IgD-negative memory B cell (primary cell): ENCODE results near the gene MTFR1L. TPM values are rescaled to one million over a fixed set of nuclear protein-coding genes. Genes with fewer than 3 reads are reported as not detected.

ENCODE experiments used
- H3K27ac Mint-ChIP-seq, 3 donors: one replicate each; pipeline ENCODE4 v1.8.0; 2020 to 2022; ENCODE audit warnings: mild to moderate bottlenecking in 3 of 3, mixed read lengths in 3 of 3, moderate library complexity in 1 of 3
- H3K27me3 Mint-ChIP-seq: one replicate; pipeline ENCODE4 v1.8.0; 2021; ENCODE audit warnings: mixed read lengths
- H3K36me3 Mint-ChIP-seq: one replicate; pipeline ENCODE4 v1.8.0; 2020; ENCODE audit warnings: mild to moderate bottlenecking, mixed read lengths
- H3K4me1 Mint-ChIP-seq, 3 donors: one replicate each; pipeline ENCODE4 v1.8.0; 2020 to 2022; ENCODE audit warnings: mixed read lengths in 3 of 3, mild to moderate bottlenecking in 1 of 3
- H3K4me3 Mint-ChIP-seq, 4 donors: one replicate each; pipeline ENCODE4 v1.8.0; 2020 to 2022; ENCODE audit warnings: mild to moderate bottlenecking in 4 of 4, mixed read lengths in 4 of 4, moderate library complexity in 3 of 4
- H3K9me3 Mint-ChIP-seq, 3 donors: one replicate each; pipeline ENCODE4 v1.8.0; 2020 to 2021; ENCODE audit warnings: mixed read lengths in 3 of 3, mild to moderate bottlenecking in 1 of 3
- polyA plus RNA-seq: library from polyadenylated mRNA; unstranded; fragments of 300-500 nt; fragmentation: Illumina TruSeq; gene quantifications from one replicate; pipeline ENCODE4 v1.2.3, GENCODE V29; 2021

The MTFR1L gene
- polyA plus RNA-seq, 1 donor from 2014 or later, result 39.6 TPM

- Mint-ChIP-seq H3K9me3 (no peaks in the 10 kb centered on the region), H3K27me3 (peaks cover 6% of the 10 kb centered on the region), H3K27ac (no peak overlapping the region), H3K36me3 (peaks cover 2% of the 10 kb centered on the region), H3K4me3 (no peak overlapping the region), H3K4me1 (peaks cover under 1 to 9% (median 7%) of the 10 kb centered on the region in 3 donors)
Observed at GRCh38 chr1:25782608-25783201, 37.0 kb upstream of the MTFR1L start.

GRCh38 chr1:25784575-25785051 lies 35.1 kb upstream of the MTFR1L start:
- Mint-ChIP-seq H3K9me3 (no peaks in the 10 kb centered on the region), H3K27me3 (peaks cover 10% of the 10 kb centered on the region), H3K4me1 (no peaks in the 10 kb centered on the region), H3K4me3 (no peak overlapping the region), H3K27ac (no peak overlapping the region), H3K36me3 (peaks cover 2% of the 10 kb centered on the region)

GRCh38 chr1:25785333-25786067 lies 34.3 kb upstream of the MTFR1L start:
- Mint-ChIP-seq H3K4me1 (no peaks in the 10 kb centered on the region), H3K27ac (peak overlapping the region in 1 of 3 donors; percentile 39), H3K4me3 (no peak overlapping the region), H3K36me3 (peaks cover 2% of the 10 kb centered on the region), H3K9me3 (no peaks in the 10 kb centered on the region), H3K27me3 (peaks cover 10% of the 10 kb centered on the region)

GRCh38 chr1:25786887-25787759 lies 32.6 kb upstream of the MTFR1L start:
- H3K36me3 Mint-ChIP-seq, result peaks cover 2% of the 10 kb centered on the region
- no peak overlapping the region for H3K4me3 Mint-ChIP-seq

GRCh38 chr1:25787760-25788166 lies 32.0 kb upstream of the MTFR1L start:
- no peak overlapping the region for H3K27ac Mint-ChIP-seq
- peaks cover 0 to 3% (median 0%) of the 10 kb centered on the region in 3 donors for H3K4me1 Mint-ChIP-seq
- no peaks in the 10 kb centered on the region for H3K9me3 Mint-ChIP-seq
- H3K36me3 Mint-ChIP-seq, result peaks cover 2% of the 10 kb centered on the region
- H3K4me3 Mint-ChIP-seq, result no peak overlapping the region
- H3K27me3 Mint-ChIP-seq, result peaks cover 7% of the 10 kb centered on the region

More at GRCh38 chr1:25786887-25787759, 32.6 kb upstream of the MTFR1L start:
- no peak overlapping the region for H3K27ac Mint-ChIP-seq
- H3K4me1 Mint-ChIP-seq, result peaks cover 0 to 2% (median 0%) of the 10 kb centered on the region in 3 donors
- H3K9me3 Mint-ChIP-seq, result no peaks in the 10 kb centered on the region
- H3K27me3 Mint-ChIP-seq, result peaks cover 8% of the 10 kb centered on the region

GRCh38 chr1:25790472-25790871 lies 29.3 kb upstream of the MTFR1L start:
- Mint-ChIP-seq H3K9me3 (no peaks in the 10 kb centered on the region), H3K27me3 (peaks cover 4% of the 10 kb centered on the region), H3K4me3 (no peak overlapping the region), H3K4me1 (peaks cover 0 to 3% (median 0%) of the 10 kb centered on the region in 3 donors), H3K36me3 (no peaks in the 10 kb centered on the region), H3K27ac (no peak overlapping the region)

GRCh38 chr1:25792115-25792514 lies 27.6 kb upstream of the MTFR1L start:
- Mint-ChIP-seq H3K27ac (no peak overlapping the region), H3K4me3 (no peak overlapping the region), H3K36me3 (no peaks in the 10 kb centered on the region), H3K4me1 (peaks cover 6 to 9% (median 7%) of the 10 kb centered on the region in 3 donors), H3K9me3 (no peaks in the 10 kb centered on the region), H3K27me3 (peaks cover 4% of the 10 kb centered on the region)

- no peak overlapping the region for H3K4me3 Mint-ChIP-seq
- peak overlapping the region in 1 of 3 donors; percentile 67 for H3K27ac Mint-ChIP-seq
- peaks cover 7 to 14% (median 10%) of the 10 kb centered on the region in 3 donors for H3K4me1 Mint-ChIP-seq
- no peaks in the 10 kb centered on the region for H3K36me3 Mint-ChIP-seq
- H3K9me3 Mint-ChIP-seq, result no peaks in the 10 kb centered on the region
- H3K27me3 Mint-ChIP-seq, result no peaks in the 10 kb centered on the region
Observed at GRCh38 chr1:25793585-25794170, 26.1 kb upstream of the MTFR1L start.

- no peaks in the 10 kb centered on the region for H3K9me3 Mint-ChIP-seq
- H3K27me3 Mint-ChIP-seq, result no peaks in the 10 kb centered on the region
- H3K4me3 Mint-ChIP-seq, result no peak overlapping the region
- H3K27ac Mint-ChIP-seq, result no peak overlapping the region
- H3K36me3 Mint-ChIP-seq, result no peaks in the 10 kb centered on the region
- peaks cover 7 to 14% (median 10%) of the 10 kb centered on the region in 3 donors for H3K4me1 Mint-ChIP-seq
Observed at GRCh38 chr1:25794325-25794724, 25.4 kb upstream of the MTFR1L start.

GRCh38 chr1:25795211-25795610 lies 24.5 kb upstream of the MTFR1L start:
- Mint-ChIP-seq H3K4me3 (no peak overlapping the region), H3K36me3 (no peaks in the 10 kb centered on the region), H3K4me1 (peaks cover 7 to 14% (median 10%) of the 10 kb centered on the region in 3 donors), H3K27ac (no peak overlapping the region), H3K9me3 (peaks cover 0 to 1% (median 0%) of the 10 kb centered on the region in 3 donors), H3K27me3 (no peaks in the 10 kb centered on the region)

GRCh38 chr1:25795946-25796810 lies 23.6 kb upstream of the MTFR1L start:
- no peaks in the 10 kb centered on the region for H3K36me3 Mint-ChIP-seq
- H3K27ac Mint-ChIP-seq, result peak overlapping the region in 1 of 3 donors; percentile 41
- peaks cover 7 to 16% (median 10%) of the 10 kb centered on the region in 3 donors for H3K4me1 Mint-ChIP-seq

GRCh38 chr1:25796811-25797458 lies 22.8 kb upstream of the MTFR1L start:
- H3K4me1 Mint-ChIP-seq, result peaks cover 7 to 16% (median 8%) of the 10 kb centered on the region in 3 donors
- H3K4me3 Mint-ChIP-seq, result peak overlapping the region in 2 of 4 donors; percentile 9 to 60
- H3K27me3 Mint-ChIP-seq, result no peaks in the 10 kb centered on the region
- no peaks in the 10 kb centered on the region for H3K36me3 Mint-ChIP-seq
- peaks cover 0 to 1% (median 0%) of the 10 kb centered on the region in 3 donors for H3K9me3 Mint-ChIP-seq
- H3K27ac Mint-ChIP-seq, result peak overlapping the region in 2 of 3 donors; percentile 41 to 55

More at GRCh38 chr1:25795946-25796810, 23.6 kb upstream of the MTFR1L start:
- no peaks in the 10 kb centered on the region for H3K27me3 Mint-ChIP-seq
- H3K9me3 Mint-ChIP-seq, result peaks cover 0 to 1% (median 0%) of the 10 kb centered on the region in 3 donors
- peak overlapping the region in 1 of 4 donors; percentile 9 for H3K4me3 Mint-ChIP-seq

- Mint-ChIP-seq H3K27ac (no peak overlapping the region), H3K36me3 (no peaks in the 10 kb centered on the region), H3K4me3 (peak overlapping the region in 1 of 4 donors; percentile 65), H3K27me3 (no peaks in the 10 kb centered on the region), H3K4me1 (peaks cover 11 to 20% (median 12%) of the 10 kb centered on the region in 3 donors), H3K9me3 (peaks cover 0 to 1% (median 0%) of the 10 kb centered on the region in 3 donors)
Observed at GRCh38 chr1:25797939-25798338, 21.8 kb upstream of the MTFR1L start.
